HG02571 (cell line): ENCODE data around the gene RNF167.
"Not testable (repeated sequence)": the region's sequence is repeated elsewhere in the genome, so short reads cannot be mapped to it uniquely, and the experiment has no call there.

Source experiments
- ATAC-seq: cut with Tn5 transposase; IDR thresholded peaks from one replicate; pipeline ENCODE4 v1.9.1; 2021; ENCODE audit warnings: mild to moderate bottlenecking, moderate library complexity; ENCODE audit not compliant: unreplicated experiment

RNF167 gene

GRCh38 chr17:4901648-4902344, 38.3 kb upstream of the RNF167 start:
- no peak for ATAC-seq

DNA sequence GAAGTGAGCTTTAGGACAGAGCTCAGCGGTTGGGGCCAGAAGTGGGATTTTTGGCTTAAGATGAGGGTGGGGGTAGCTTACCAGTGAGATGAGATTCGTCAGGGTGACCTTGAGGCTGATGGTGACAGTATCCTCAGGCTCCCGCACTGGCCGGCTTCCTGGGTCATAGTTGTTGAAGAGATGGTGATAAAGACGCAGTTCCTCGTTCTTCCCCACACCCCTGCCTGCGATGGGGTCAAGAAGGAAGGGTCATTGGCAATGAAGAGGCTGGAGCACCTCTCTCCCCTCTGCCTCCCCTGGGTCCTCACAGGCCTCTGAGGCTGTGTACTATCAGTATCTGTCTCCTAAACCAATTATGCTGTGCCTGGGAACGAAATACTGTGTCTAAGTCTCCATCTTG, 37.5 kb upstream of the RNF167 start:
- ATAC-seq: no peak

DNA sequence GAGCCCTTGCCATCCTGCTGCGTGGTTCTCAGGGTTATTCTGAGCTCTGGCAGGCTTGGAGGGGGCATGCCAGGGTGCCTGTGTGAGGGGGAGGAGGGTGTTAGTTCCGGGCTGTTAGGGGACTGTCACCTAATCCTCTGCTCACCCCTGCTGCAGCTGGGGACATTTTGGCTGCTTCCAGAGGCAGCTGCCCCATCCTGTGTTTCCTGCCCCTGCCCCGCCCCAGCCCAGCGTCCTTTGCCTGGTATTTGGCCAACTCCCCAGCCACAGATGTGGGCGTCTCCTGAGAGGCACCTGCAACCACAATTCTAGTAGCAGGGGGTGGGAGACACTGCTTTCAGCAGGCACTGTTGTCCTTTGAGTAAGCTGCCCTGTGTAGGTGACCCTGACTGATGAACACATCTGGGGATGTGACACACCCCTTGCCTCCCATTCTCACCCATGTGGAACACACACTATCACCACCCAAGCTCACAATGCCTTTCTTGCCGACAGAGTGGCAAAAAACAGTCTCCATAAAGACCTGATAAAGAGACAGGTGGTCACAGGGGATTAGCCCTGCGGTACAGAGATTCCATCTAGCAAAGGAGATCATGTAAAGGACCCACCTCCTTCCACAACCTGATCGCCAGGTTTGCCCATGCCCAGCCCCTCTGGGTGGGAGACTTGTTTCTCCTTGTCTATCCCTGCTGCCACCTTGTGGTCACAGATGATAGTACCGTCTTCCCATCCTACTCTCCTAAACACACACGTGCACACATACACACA, 36.8 kb upstream of the RNF167 start, which contains the start of gene CHRNE:
Gene CHRNE, minus strand, starts transcription at position 48 of the 768 bp plus-strand sequence. Its CDS starts 35 bp downstream, at position 13.
- no peak for ATAC-seq

GRCh38 chr17:4906642-4907041, 33.4 kb upstream of the RNF167 start:
- not testable (repeated sequence) for ATAC-seq

DNA sequence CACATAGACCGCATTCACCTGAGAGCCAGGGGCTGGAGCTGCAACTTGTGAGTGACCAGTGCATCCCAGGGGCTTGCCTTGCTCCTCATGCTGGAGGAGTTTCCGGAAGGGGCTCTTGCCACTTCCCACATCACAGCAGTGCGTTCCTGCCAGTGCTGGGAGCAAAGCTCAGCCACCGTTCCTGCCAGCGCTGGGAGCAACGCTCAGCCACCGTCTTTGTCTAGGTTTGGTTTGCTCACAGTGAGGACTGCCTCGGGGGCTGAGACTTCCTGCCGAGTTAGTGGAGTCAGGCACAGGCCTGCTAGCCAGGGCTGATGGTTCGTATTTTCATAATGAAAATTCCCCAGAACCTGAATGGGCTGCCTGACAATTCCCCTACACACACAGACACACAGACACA, 31.8 kb upstream of the RNF167 start:
- no peak for ATAC-seq

DNA sequence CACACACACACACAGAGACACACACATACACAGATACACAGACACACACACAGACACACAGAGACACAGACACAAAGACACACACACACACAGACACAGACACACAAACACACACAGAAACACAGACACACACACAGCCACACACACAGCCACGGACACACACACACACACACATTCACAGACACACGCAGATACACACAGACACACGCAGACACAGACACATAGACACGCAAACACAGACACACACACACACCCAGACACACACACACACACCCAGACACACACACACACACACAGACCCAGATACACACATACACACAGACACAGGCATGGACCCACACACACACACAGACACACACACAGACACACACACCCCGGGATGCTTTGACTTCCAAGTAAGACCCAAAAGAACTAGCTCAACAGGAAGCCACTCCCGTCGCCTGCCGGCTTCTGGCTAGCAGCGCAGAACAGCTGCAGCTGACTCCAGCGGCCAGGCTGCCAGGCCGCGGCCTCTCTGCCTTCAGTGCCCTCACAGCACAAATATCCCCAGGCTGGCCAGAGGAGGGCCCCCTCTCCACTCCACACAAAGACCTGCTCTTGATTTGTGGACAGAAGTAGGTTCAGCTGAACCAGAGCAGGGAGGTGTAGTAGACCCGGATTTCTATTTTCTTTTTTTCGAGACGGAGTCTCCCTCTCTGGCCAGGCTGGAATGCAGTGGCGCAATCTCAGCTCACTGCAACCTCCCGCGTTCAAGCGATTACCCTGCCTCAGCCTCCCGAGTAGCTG, 31.2 kb upstream of the RNF167 start:
- no peak for ATAC-seq

GRCh38 chr17:4913994-4914393, 26.1 kb upstream of the RNF167 start:
- ATAC-seq: no peak

GRCh38 chr17:4914551-4914950, 25.5 kb upstream of the RNF167 start:
- ATAC-seq: not testable (repeated sequence)

DNA sequence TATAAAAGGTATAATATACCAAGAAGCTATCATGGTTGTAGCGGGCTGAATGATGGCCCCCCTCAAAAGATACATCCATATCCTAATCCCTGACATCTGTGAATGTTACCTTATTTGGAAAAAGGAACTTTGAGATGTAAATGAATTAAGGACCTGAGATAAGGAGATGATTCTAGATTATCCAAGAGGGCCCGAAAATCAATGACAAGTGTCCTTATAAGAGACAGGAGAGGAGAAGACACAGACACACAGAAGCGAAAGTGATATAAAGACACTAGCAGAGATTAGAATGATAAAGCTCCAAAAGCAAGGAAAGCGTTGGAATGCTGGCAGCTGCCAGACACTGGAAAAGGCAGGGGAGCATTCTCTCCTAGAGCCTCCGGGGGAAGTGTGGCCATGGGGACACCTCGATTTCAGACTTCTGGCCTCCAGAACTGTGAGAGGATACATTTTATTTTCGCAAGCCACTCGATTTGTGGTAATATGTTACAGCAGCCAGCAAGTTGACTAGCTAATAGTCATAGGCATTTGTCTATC, 20.5 kb upstream of the RNF167 start:
- no peak for ATAC-seq

DNA sequence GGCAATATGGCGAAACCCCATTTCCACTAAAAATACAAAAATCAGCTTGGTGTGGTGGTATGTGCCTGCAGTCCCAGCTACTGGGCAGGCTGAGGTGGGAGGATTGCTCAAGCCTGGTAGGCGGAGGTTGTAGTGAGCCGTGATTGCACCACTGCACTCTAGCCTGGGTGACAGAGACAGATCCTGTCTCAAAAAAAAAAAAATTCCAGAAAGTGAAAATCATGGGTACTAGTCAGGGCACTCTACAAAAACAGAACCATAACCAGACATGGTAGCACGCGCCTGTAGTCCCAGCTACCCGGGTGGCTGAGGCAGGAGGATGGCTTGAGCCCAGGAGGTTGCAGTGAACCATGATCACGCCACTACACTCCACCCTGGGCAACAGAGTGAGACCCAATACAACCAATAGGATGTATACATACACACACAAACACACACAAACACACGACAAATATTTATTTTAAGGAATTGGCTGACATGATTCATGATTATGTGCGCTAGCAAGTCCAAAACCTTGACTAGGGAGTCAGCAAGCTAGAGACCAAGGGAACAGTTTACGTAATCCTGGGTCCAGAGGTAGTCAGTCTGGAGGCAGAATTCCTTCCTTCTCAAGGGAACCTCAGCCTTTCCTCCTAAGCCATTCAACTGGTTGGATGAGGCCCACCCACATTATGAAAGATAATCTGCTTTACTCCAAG, 19.6 kb upstream of the RNF167 start:
- ATAC-seq: no peak

GRCh38 chr17:4921320-4921719, 18.7 kb upstream of the RNF167 start:
- ATAC-seq: no peak

DNA sequence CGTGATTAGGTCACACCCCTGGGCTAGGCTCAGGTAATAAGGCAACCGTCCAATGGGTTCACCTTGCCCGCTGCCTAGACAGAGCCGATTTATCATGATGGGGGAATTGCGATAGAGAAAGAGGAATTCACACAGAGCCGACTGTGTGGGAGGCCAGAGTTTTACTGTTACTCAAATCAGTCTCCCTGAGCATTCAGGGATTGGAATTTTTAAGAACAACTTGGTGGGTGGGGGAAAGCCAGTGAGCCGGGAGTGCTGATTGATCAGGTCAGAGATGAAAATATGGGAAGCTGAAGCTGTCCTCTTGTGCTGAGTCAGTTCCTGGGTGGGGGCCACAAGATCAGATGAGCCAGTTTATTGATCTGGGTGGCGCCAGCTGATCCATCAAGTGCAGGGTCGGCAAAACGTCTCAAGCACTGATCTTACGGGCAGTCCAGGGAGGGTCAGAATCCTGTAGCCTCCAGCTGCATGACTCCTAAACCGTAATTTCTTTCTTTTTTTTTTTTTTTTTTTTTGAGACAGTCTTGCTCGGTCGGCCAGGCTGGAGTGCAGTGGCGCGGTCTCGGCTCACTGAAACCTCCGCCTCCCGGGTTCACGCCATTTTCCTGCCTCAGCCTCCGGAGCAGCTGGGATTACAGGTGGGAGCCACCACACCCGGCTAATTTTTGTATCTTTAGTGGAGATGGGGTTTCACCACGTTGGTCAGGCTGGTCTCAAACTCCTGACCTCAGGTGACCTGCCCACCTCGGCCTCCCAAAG, 13.3 kb upstream of the RNF167 start:
- not testable (repeated sequence) for ATAC-seq

GRCh38 chr17:4928881-4929280, 11.2 kb upstream of the RNF167 start:
- no peak for ATAC-seq

DNA sequence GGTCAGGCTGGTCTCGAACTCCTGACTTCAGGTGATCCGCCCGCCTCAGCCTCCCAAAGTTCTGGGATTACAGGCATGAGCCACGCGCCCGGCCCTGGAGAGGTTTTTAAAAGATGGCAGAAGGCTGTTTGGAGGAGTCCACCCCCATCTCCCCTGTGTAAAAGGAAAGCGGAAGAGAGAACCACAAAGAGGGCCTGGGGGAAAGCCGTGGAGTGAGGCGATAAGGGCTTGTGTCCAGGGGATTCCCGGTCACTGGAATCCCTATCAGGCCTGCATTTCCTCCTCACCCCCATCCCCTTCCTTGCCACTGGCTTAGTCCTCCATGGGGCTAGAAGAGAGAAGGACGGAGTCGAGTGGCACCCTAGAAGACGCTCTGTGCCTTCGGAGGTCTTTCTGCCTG, 8.1 kb upstream of the RNF167 start, which contains the start of gene GP1BA:
Gene GP1BA, plus strand, starts transcription at position 315 of the 400 bp plus-strand sequence. CDS start 328 bp downstream, outside the sequence.
- no peak for ATAC-seq

DNA sequence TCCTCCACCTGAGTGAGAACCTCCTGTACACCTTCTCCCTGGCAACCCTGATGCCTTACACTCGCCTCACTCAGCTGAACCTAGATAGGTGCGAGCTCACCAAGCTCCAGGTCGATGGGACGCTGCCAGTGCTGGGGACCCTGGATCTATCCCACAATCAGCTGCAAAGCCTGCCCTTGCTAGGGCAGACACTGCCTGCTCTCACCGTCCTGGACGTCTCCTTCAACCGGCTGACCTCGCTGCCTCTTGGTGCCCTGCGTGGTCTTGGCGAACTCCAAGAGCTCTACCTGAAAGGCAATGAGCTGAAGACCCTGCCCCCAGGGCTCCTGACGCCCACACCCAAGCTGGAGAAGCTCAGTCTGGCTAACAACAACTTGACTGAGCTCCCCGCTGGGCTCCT, 7.3 kb upstream of the RNF167 start:
- no peak for ATAC-seq

GRCh38 chr17:4933646-4934045, 6.4 kb upstream of the RNF167 start:
- no peak for ATAC-seq

DNA sequence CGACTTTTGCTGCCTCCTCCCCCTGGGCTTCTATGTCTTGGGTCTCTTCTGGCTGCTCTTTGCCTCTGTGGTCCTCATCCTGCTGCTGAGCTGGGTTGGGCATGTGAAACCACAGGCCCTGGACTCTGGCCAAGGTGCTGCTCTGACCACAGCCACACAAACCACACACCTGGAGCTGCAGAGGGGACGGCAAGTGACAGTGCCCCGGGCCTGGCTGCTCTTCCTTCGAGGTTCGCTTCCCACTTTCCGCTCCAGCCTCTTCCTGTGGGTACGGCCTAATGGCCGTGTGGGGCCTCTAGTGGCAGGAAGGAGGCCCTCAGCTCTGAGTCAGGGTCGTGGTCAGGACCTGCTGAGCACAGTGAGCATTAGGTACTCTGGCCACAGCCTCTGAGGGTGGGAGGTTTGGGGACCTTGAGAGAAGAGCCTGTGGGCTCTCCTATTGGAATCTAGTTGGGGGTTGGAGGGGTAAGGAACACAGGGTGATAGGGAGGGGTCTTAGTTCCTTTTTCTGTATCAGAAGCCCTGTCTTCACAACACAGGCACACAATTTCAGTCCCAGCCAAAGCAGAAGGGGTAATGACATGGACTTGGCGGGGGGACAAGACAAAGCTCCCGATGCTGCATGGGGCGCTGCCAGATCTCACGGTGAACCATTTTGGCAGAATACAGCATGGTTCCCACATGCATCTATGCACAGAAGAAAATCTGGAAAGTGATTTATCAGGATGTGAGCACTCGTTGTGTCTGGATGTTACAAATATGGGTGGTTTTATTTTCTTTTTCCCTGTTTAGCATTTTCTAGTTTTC, 5.7 kb upstream of the RNF167 start:
- no peak for ATAC-seq

- no peak for ATAC-seq
Observed at GRCh38 chr17:4935650-4936049, 4.4 kb upstream of the RNF167 start.

GRCh38 chr17:4936436-4936835, 3.6 kb upstream of the RNF167 start:
- ATAC-seq: no peak
